Choroid plexus epithelial cell (primary cell): Measurements from ENCODE around the gene NPB.

Experiments used
- DNase-seq: peaks from one replicate; pipeline ENCODE4 v3.0.0-alpha.2; 2010; ENCODE audit warnings: low read depth
- H3K4me3 ChIP-seq: 2 replicates; pipeline ENCODE4 v1.5.1; 2011; ENCODE audit warnings: low read depth, mild to moderate bottlenecking, control low read depth, low read length, moderate library complexity
- TF ChIP-seq, protein P1 (sequence below): conservative IDR thresholded peaks from 2 replicates; pipeline ENCODE4 v1.5.1; 2011; ENCODE audit warnings: low read depth, mild to moderate bottlenecking, control low read depth, inconsistent platforms, low read length, moderate library complexity

NPB gene

DNA sequence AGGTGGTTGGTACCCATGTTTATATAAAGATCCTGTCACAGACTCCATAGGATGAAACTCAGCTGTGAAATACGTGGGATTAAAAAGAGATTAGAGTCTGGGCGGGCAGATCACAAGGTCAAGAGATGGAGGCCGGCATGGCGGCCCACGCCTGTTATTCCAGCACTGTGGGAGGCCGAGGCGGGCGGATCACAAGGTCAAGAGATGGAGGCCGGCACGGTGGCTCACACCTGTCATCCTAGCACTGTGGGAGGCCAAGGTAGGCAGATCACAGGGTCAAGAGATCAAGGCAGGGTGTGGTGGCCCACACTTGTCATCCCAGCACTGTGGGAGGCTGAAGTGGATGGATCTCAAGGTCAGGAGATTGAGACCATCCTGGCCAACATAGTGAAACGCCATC lies 6.6 kb upstream of the NPB start:
- DNase-seq: no peak
- TF ChIP-seq, protein P1, sequence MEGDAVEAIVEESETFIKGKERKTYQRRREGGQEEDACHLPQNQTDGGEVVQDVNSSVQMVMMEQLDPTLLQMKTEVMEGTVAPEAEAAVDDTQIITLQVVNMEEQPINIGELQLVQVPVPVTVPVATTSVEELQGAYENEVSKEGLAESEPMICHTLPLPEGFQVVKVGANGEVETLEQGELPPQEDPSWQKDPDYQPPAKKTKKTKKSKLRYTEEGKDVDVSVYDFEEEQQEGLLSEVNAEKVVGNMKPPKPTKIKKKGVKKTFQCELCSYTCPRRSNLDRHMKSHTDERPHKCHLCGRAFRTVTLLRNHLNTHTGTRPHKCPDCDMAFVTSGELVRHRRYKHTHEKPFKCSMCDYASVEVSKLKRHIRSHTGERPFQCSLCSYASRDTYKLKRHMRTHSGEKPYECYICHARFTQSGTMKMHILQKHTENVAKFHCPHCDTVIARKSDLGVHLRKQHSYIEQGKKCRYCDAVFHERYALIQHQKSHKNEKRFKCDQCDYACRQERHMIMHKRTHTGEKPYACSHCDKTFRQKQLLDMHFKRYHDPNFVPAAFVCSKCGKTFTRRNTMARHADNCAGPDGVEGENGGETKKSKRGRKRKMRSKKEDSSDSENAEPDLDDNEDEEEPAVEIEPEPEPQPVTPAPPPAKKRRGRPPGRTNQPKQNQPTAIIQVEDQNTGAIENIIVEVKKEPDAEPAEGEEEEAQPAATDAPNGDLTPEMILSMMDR: no peak
- no peak overlapping the region for H3K4me3 ChIP-seq

DNA sequence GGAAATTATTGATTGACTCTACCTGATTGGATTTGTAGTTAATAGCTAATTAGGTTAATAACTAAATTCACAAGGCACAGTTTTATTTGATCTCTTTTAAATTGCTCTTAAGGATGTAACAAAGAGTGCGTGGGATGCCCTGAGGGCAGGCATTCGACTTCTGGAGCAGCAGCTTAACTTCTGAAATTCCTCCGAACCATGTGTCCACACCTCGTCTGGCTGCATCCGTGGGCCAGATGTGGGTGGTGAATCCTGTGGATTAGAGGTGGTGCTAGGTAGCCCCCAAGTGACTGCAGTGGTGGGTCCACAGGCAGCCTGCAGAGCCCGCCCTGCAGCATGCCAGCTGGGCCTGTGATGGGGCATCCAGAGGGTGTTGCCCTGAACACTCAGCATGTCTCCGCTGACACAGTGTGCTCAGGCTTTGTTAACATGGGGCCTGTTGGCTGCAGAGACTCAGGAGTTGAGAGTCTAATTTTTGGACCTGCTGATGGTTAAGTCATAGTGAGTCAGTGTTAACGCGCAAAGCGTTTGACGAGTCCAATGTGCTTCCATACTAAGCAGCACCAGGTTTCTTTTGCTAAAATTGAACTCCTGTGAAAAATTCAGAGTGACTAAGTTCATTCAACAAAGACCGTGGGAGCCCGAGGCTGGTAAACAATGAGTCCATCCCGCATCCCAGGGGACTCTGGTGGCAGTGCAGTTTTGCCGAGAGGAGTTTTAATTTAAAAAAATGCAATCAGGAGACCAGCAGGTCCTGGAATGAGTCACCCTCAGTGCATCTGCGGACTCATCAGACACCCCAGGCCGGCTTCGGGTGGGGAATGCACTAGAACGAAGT lies 3.8 kb upstream of the NPB start:
- DNase-seq: peak; percentile 87

DNA sequence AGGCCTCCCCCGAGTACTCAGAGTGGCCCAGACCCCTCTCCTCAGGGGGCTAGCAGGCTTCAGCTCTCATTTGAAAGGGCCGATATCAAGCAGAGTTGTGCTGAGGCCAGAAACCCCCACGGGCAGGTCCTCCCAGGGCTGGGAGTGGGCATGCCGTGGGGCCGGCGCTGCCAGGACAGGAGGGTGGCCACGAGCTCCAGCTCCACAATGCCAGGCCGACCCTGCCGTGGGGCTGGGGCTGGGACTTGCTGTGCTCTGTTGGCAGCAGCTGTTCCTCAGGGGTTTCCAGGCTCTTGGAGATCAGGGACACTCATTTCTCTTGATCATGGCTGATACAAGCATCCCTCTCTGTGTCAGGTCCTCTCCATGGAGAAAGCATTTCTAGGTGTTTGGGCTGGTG lies 3.2 kb upstream of the NPB start:
- H3K4me3 ChIP-seq: no peak overlapping the region
- TF ChIP-seq, protein P1: no peak
- DNase-seq: no peak

More for the DNA sequence above, 3.8 kb upstream of the NPB start:
- no peak overlapping the region for H3K4me3 ChIP-seq
- TF ChIP-seq, protein P1: no peak

- DNase-seq: no peak
- H3K4me3 ChIP-seq: no peak overlapping the region
- TF ChIP-seq, protein P1: no peak
Observed at GRCh38 chr17:81899514-81900166, 2.4 kb upstream of the NPB start.

GRCh38 chr17:81900181-81900820 lies 1.7 kb upstream of the NPB start:
- TF ChIP-seq, protein P1: no peak
- H3K4me3 ChIP-seq: no peak overlapping the region
- DNase-seq: no peak

DNA sequence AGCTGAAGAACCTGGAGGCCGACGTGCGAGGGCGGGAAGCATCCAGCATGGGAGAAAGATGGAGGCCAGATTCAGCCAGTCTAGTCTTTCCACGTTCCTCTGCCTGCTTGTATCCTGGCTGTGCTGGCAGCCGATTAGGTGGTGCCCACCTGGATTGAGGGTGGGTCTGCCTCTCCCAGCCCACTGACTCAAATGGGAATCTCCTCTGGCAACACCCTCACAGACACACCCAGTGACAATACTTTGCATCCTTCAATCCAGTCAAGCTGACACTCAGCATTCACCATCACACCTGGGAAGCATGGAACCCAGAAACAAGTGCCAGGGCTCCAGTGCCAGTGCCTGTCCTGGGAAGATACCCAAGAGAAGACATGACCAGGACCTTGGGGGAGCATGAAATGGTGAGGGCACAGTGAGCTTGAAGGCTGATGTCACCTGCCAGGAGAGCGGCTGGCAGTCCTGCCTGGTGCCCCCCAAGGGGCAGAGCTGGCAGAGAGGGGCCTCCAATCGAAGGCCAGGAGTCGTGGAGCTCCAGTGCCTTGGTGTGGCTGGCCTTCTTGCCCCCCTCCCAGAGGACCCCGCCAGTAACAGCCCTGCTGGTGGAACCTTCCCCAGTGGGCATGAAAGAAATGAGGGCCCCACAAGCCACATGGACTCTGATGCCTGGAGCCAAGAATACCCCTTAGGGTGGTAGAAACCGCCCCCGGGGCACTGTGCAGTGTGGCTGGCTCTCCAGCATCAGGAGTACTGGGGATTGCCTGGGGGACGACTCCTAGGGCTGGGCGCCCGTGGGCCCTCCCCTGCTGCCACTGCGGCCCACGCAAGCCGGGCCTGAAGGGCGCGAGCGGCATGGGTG lies 643 bp upstream of the NPB start:
- TF ChIP-seq, protein P1: no peak
- DNase-seq: no peak
- peak overlapping the region; percentile 22 for H3K4me3 ChIP-seq
